BE2C (cell line): Measurements from ENCODE around the gene PRR15L.

Source experiments
- DNase-seq: peaks from one replicate; pipeline ENCODE4 v3.0.0-alpha.2; 2020
- H3K27me3 ChIP-seq: fragments of 250-450 bp; sonication (Bioruptor Pico); 2 replicates; pipeline ENCODE4 v1.5.1; 2020; ENCODE audit warnings: mild to moderate bottlenecking
- H3K36me3 ChIP-seq: fragments of 250-450 bp; sonication (Bioruptor Pico); 2 replicates; pipeline ENCODE4 v1.5.1; 2020; ENCODE audit warnings: mild to moderate bottlenecking
- H3K4me1 ChIP-seq: fragments of 250-450 bp; sonication (Bioruptor Pico); 2 replicates; pipeline ENCODE4 v1.5.1; 2020
- H3K4me3 ChIP-seq: 2 replicates; pipeline ENCODE4 v1.5.1; 2011; ENCODE audit warnings: low read depth, low read length
- H3K9me3 ChIP-seq: fragments of 250-450 bp; sonication (Bioruptor Pico); 2 replicates; pipeline ENCODE4 v1.5.1; 2020
- TF ChIP-seq, protein P1 (sequence below): IDR thresholded peaks from 2 replicates; pipeline ENCODE4 v1.5.1; 2012; ENCODE audit warnings: mild to moderate bottlenecking, low read depth, low read length

PRR15L gene

DNA sequence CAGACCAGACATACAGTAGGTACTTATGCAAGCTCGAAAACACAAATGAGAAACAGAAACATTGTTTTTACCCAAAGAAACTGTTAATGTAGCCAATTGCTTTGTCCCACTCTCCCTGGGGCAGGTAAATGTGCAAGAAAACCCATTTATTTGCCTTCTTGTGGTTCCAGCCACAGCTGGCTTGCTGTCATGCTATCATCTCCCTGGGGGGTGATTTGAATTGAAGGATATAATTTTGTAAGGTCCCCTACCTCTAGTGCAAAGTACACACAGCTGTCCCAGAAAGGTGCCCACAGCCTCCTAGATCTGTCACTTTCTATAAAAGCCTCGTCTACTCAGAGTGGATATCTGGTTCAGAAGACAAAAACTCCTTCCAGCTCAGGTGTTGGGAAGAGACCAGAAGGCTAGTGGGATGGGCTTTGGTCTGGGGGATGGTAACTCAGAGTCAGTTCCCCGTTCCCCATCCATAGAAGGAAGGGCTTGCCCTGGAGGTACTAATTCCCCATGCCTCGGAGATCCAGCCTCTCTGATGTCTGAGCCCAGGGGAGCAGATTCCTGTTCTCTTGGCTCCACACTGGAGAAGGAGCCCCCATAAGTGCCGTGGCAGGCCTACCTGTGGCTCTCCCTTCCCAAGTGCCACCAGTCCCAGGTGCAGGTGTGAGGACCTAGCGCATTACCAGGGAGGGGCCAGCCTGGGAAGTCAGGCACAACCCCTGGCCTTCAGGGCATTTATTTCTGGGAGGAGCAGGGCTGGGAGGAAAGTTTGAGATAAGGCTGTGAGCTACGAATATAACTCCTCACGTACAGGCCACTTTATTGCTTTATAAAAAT is 2.4 kb upstream of the PRR15L start:
- H3K4me3 ChIP-seq: no peak overlapping the region
- H3K4me1 ChIP-seq: no peaks in the 10 kb centered on the region
- H3K36me3 ChIP-seq: no peaks in the 10 kb centered on the region
- DNase-seq: no peak
- H3K27me3 ChIP-seq: no peaks in the 10 kb centered on the region
- TF ChIP-seq, protein P1, sequence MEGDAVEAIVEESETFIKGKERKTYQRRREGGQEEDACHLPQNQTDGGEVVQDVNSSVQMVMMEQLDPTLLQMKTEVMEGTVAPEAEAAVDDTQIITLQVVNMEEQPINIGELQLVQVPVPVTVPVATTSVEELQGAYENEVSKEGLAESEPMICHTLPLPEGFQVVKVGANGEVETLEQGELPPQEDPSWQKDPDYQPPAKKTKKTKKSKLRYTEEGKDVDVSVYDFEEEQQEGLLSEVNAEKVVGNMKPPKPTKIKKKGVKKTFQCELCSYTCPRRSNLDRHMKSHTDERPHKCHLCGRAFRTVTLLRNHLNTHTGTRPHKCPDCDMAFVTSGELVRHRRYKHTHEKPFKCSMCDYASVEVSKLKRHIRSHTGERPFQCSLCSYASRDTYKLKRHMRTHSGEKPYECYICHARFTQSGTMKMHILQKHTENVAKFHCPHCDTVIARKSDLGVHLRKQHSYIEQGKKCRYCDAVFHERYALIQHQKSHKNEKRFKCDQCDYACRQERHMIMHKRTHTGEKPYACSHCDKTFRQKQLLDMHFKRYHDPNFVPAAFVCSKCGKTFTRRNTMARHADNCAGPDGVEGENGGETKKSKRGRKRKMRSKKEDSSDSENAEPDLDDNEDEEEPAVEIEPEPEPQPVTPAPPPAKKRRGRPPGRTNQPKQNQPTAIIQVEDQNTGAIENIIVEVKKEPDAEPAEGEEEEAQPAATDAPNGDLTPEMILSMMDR: no peak
- H3K9me3 ChIP-seq: no peaks in the 10 kb centered on the region

DNA sequence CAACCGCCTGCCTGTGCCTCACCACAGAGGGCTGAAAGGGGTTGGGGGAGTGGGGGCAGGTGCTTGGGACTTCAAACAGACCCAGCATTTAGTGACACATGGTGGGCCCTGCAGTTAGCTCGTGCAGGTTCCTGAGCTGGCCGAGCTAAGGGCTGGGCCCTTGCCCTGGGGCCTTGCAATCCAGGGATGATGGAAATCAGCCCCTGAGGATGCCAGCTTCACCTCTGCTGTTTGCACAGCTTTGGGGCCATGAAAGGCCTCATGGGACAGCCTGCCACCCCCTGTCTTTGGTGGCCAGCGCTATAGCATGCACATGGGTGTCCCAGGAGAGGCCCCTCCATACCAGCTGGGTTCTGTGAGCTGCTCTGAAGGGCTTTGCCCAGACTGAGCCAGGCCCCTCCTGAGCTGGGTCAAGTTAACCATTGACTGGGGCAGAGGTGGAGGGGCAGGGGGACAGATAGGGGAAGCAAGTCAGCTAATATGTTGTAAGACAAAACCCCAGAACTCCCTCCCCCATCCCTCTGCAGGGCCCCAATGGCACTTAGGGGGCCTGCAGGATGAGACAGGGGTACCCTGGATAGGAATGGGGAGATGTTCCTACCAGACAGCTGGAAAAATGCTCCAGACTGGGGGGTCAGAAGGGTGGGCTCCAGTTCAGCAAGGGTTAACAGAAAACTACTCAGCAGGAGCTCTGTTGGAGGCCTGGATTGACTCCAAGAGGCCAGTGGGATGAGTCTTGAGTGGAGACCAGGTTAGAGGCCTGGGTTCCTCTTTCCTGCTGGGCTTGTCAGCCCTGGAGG is 692 bp downstream of the PRR15L start:
- TF ChIP-seq, protein P1: no peak
- Histone ChIP-seq H3K4me1 (peaks cover 5% of the 10 kb centered on the region), H3K9me3 (no peaks in the 10 kb centered on the region), H3K36me3 (no peaks in the 10 kb centered on the region), H3K4me3 (no peak overlapping the region), H3K27me3 (no peaks in the 10 kb centered on the region)
- no peak for DNase-seq

DNA sequence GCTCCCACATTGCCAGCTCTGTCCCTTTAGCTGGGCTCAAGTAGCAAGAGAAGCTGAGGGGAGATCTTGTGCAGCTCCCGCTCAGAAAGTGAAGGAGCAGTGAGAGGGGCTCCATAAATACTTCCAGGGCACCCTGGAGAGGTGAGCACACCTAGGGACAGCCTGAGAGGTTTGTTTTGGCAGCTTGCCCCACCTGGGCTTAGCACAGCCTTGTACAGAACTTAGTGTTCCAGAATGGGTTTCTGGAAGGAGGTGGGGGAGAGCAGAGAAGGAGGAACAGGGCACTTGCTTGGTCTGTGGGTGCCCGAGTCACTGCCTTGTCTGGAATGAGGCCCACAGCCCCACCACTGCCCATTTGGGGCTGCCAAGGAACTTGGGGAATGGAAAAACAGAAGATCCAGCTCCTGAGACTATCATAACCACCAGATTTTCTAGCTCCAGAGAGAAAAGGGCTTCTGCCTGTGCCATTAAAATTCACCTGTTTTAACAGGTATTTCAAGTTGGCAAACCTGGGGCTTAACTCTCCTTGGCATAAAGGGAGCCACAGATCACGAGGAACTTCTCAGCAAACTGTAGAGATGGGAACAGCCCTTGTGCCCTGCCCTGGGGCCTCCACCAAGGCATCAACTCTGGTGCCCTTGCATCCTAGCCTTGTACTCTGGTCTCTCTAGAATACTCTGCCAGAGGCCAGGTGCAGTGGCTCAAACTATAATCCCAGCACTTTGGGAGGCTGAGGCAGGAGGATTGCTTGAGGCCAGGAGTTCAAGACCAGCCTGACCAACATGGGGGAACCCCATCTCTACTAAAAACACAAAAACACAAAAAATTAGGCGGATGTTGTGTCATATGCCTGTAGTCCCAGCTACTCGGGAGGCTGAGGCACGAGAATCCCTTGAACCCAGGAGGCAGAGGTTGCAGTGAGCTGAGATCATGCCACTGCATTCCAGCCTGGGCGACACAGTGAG is 1.9 kb downstream of the PRR15L start:
- DNase-seq: no peak
- no peak overlapping the region for H3K4me3 ChIP-seq
- H3K27me3 ChIP-seq: no peaks in the 10 kb centered on the region
- H3K9me3 ChIP-seq: no peaks in the 10 kb centered on the region
- H3K4me1 ChIP-seq: peaks cover 5% of the 10 kb centered on the region
- no peaks in the 10 kb centered on the region for H3K36me3 ChIP-seq
- TF ChIP-seq, protein P1: no peak

DNA sequence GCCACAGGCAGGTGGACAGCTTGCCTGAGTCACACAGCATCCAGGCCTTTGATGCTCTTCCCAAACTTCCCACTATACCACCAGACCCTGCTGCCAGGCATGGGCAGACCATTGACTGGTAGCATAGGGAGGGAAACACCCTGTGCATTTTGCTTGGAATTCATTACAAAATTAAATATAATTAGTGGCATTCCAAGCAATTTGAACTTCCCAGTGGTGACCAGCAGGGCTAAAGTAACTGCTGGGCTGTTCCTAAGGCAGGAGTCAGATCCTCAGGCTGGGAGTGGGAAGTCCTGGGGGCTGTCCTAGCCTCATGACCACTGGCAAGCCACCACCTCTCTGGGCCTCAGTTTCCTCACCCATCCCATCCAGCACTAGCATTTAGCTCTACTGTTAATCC is 3.8 kb downstream of the PRR15L start:
- no peaks in the 10 kb centered on the region; the same call in 1 of the 2 replicates for H3K36me3 ChIP-seq
- no peak overlapping the region for H3K4me3 ChIP-seq
- H3K27me3 ChIP-seq: no peaks in the 10 kb centered on the region
- no peak for DNase-seq
- TF ChIP-seq, protein P1: 0 out of 2 replicates have a peak, but pooled peaks have one; percentile 16
- H3K9me3 ChIP-seq: no peaks in the 10 kb centered on the region
- peaks cover 13% of the 10 kb centered on the region for H3K4me1 ChIP-seq

DNA sequence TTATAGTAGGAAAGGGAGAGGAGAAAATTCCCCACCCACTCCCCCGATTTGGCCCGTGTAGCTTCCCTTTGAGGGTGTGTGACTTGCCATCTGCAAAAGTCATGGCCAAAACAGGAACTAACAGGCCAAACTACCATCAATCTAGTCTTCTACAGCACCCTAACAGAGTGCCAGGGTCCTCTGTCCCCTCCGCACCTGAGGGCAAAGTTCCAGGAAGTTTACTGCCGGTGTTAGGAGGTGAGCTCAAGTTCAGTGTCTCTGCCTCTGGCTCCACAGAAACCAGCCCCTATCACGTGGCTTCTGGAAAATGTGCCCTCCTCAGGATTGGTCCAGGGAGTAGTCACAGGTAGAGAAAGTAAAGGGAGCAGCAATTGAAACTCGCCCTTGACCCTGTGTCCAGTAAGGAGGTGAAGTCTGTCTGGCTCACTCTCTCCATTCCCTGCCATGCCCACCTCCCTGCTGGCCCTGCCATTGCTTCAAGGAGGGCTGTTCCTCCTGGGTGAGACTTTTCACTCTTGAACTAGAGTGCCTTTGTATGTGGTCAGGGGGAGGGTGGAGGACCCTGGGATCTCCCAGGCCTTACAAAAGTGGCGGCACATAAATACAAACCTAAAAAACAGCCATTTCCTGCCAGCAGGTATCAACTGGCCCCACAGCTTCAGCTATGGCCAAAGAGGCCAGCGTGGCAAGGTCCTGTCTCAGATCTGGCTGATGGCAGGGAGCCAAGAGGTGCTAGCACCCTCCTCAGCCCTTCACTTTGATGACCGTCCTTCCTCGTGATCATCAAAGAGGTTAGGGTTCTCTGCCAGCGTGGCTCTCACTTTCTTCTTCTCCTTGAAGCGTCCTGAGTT is 5.3 kb downstream of the PRR15L start:
- Histone ChIP-seq H3K27me3 (no peaks in the 10 kb centered on the region), H3K4me3 (no peak overlapping the region), H3K9me3 (no peaks in the 10 kb centered on the region), H3K36me3 (no peaks in the 10 kb centered on the region; the same call in 1 of the 2 replicates), H3K4me1 (peaks cover 13% of the 10 kb centered on the region)
- TF ChIP-seq, protein P1: no peak
- DNase-seq: no peak
